ENCODE data around the gene PARD6A.

PARD6A gene

GRCh38 chr16:67666559-67667452 lies 6.0 kb downstream of the PARD6A start, which contains the start of the genes C16orf86 and ENKD1:
Gene C16orf86 (plus strand): TSS chr16:67666814. CDS start chr16:67666971, 157 bp downstream.
Gene ENKD1 (minus strand): TSS chr16:67666750. CDS start chr16:67666442, 308 bp downstream.
- no peaks in the 10 kb centered on the region for H3K9me2 ChIP-seq (replicated peaks; ENCODE audit: insufficient read depth, low read length)
- no peak for TF ChIP-seq EZH2 (optimal IDR thresholded peaks at IDR 0.05; ENCODE audit: low read depth, low read length)
- TF ChIP-seq, protein P1, sequence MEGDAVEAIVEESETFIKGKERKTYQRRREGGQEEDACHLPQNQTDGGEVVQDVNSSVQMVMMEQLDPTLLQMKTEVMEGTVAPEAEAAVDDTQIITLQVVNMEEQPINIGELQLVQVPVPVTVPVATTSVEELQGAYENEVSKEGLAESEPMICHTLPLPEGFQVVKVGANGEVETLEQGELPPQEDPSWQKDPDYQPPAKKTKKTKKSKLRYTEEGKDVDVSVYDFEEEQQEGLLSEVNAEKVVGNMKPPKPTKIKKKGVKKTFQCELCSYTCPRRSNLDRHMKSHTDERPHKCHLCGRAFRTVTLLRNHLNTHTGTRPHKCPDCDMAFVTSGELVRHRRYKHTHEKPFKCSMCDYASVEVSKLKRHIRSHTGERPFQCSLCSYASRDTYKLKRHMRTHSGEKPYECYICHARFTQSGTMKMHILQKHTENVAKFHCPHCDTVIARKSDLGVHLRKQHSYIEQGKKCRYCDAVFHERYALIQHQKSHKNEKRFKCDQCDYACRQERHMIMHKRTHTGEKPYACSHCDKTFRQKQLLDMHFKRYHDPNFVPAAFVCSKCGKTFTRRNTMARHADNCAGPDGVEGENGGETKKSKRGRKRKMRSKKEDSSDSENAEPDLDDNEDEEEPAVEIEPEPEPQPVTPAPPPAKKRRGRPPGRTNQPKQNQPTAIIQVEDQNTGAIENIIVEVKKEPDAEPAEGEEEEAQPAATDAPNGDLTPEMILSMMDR (IDR thresholded peaks at IDR 0.05; ENCODE audit: low read length): no peak
- no peak for TF ChIP-seq EZH2phosphoT487 (IDR thresholded peaks at IDR 0.05; ENCODE audit: low read length)
- peak within 1 kb of the TSS; percentile 82 for H3K9ac ChIP-seq (ENCODE audit: low read length)
- H3K36me3 ChIP-seq (replicated peaks; ENCODE audit: insufficient read depth, low read length): no peaks in the 10 kb centered on the region
- peaks cover 11% of the 10 kb centered on the region for H3F3A ChIP-seq (ENCODE audit: insufficient read depth, low read length)
- DNase-seq: peak; percentile 89
- H3K4me3 ChIP-seq (ENCODE audit: low read length): peak within 1 kb of the TSS; percentile 89
- H3K27me3 ChIP-seq (replicated peaks; ENCODE audit: insufficient read depth, low read length): no peaks in the 10 kb centered on the region
- peaks cover 23% of the 10 kb centered on the region for H3K4me1 ChIP-seq (ENCODE audit: low read length)
- peak within 1 kb of the TSS; percentile 99 for H2AFZ ChIP-seq (ENCODE audit: low read length)
- H3K27ac ChIP-seq (ENCODE audit: low read length): peak within 1 kb of the TSS; percentile 52; the same call in 1 of the 2 replicates
- H3K4me2 ChIP-seq (ENCODE audit: low read depth, low read length): peak within 1 kb of the TSS; percentile 98
- peaks cover 20% of the 10 kb centered on the region for H3K79me2 ChIP-seq (ENCODE audit: low read length)
- H4K20me1 ChIP-seq (ENCODE audit: insufficient read depth, low read length): no peaks in the 10 kb centered on the region
- H3K9me3 ChIP-seq (replicated peaks; ENCODE audit: insufficient read depth, low read length): no peaks in the 10 kb centered on the region

- H3K4me2 ChIP-seq (ENCODE audit: low read depth, low read length): peak overlapping the region; percentile 98
- no peak for DNase-seq
- H3K4me1 ChIP-seq (ENCODE audit: low read length): peaks cover 21% of the 10 kb centered on the region
- peaks cover 14% of the 10 kb centered on the region for H3K79me2 ChIP-seq (ENCODE audit: low read length)
- peaks cover 11% of the 10 kb centered on the region for H3F3A ChIP-seq (ENCODE audit: insufficient read depth, low read length)
- peak overlapping the region; percentile 82; the same call in 1 of the 2 replicates for H3K9ac ChIP-seq (ENCODE audit: low read length)
- H3K27me3 ChIP-seq (replicated peaks; ENCODE audit: insufficient read depth, low read length): no peaks in the 10 kb centered on the region
- H3K9me3 ChIP-seq (replicated peaks; ENCODE audit: insufficient read depth, low read length): no peaks in the 10 kb centered on the region
- peak overlapping the region; percentile 52; the same call in 1 of the 2 replicates for H3K27ac ChIP-seq (ENCODE audit: low read length)
- no peaks in the 10 kb centered on the region for H3K9me2 ChIP-seq (replicated peaks; ENCODE audit: insufficient read depth, low read length)
- no peaks in the 10 kb centered on the region for H4K20me1 ChIP-seq (ENCODE audit: insufficient read depth, low read length)
- H3K4me3 ChIP-seq (ENCODE audit: low read length): peak overlapping the region; percentile 89
- no peaks in the 10 kb centered on the region for H3K36me3 ChIP-seq (replicated peaks; ENCODE audit: insufficient read depth, low read length)
- H2AFZ ChIP-seq (ENCODE audit: low read length): peak overlapping the region; percentile 99
- TF ChIP-seq, protein P1 (IDR thresholded peaks at IDR 0.05; ENCODE audit: low read length): no peak
- TF ChIP-seq EZH2phosphoT487 (IDR thresholded peaks at IDR 0.05; ENCODE audit: low read length) (no peak), EZH2 (optimal IDR thresholded peaks at IDR 0.05; ENCODE audit: low read depth, low read length) (no peak)
These were observed 6.7 kb downstream of the PARD6A start for GRCh38 chr16:67667453-67667816.

GRCh38 chr16:67667817-67668494 lies 7.2 kb downstream of the PARD6A start:
- peak; percentile 96 for DNase-seq
- H2AFZ ChIP-seq (ENCODE audit: low read length): peak overlapping the region; percentile 99
- peak overlapping the region; percentile 98 for H3K4me2 ChIP-seq (ENCODE audit: low read depth, low read length)
- TF ChIP-seq, protein P1 (IDR thresholded peaks at IDR 0.05; ENCODE audit: low read length): peak; percentile 92
- TF ChIP-seq EZH2phosphoT487 (IDR thresholded peaks at IDR 0.05; ENCODE audit: low read length): no peak
- H3F3A ChIP-seq (ENCODE audit: insufficient read depth, low read length): peaks cover 11% of the 10 kb centered on the region
- no peaks in the 10 kb centered on the region for H3K9me3 ChIP-seq (replicated peaks; ENCODE audit: insufficient read depth, low read length)
- peak overlapping the region; percentile 52; the same call in 1 of the 2 replicates for H3K27ac ChIP-seq (ENCODE audit: low read length)
- no peaks in the 10 kb centered on the region for H3K27me3 ChIP-seq (replicated peaks; ENCODE audit: insufficient read depth, low read length)
- H3K36me3 ChIP-seq (replicated peaks; ENCODE audit: insufficient read depth, low read length): no peaks in the 10 kb centered on the region
- H3K9me2 ChIP-seq (replicated peaks; ENCODE audit: insufficient read depth, low read length): no peaks in the 10 kb centered on the region
- peak overlapping the region; percentile 82; the same call in 1 of the 2 replicates for H3K9ac ChIP-seq (ENCODE audit: low read length)
- peaks cover 21% of the 10 kb centered on the region for H3K4me1 ChIP-seq (ENCODE audit: low read length)
- H3K79me2 ChIP-seq (ENCODE audit: low read length): peaks cover 12% of the 10 kb centered on the region; the same call in 1 of the 2 replicates
- no peaks in the 10 kb centered on the region for H4K20me1 ChIP-seq (ENCODE audit: insufficient read depth, low read length)
- H3K4me3 ChIP-seq (ENCODE audit: low read length): peak overlapping the region; percentile 89

All from MM.1S (cell line).